ENCODE data around the gene PFKFB2. TPM values are rescaled to one million over a fixed set of nuclear protein-coding genes. Genes with fewer than 3 reads are reported as not detected.

PFKFB2 gene
- total and polyA plus RNA-seq, 4 donors = 1.5 to 5.9 (median 3.0) TPM

GRCh38 chr1:207026104-207026534 is 27.0 kb upstream of the PFKFB2 start:
- H3K27ac ChIP-seq (ENCODE audit: low read depth in 1 of 2, low read length in 2 of 2) = no peak overlapping the region
- H3K9me3 ChIP-seq (ENCODE audit: control insufficient read depth in 4 of 4, low read length in 3 of 4) = no peaks in the 10 kb centered on the region
- H3K27me3 ChIP-seq (ENCODE audit: control insufficient read depth in 4 of 4, insufficient read depth in 4 of 4, low read length in 3 of 4) = no peaks in the 10 kb centered on the region
- DNase-seq (ENCODE audit: low spot score) = no peak
- no peak overlapping the region for H3K4me3 ChIP-seq (ENCODE audit: low read depth in 1 of 3, low read length in 3 of 3)
- no peak overlapping the region for H3K9ac ChIP-seq (ENCODE audit: low read depth in 1 of 2, low read length in 2 of 2)
- TF ChIP-seq RXRA (IDR thresholded peaks at IDR 0.05) (no peak), TAF1 (conservative IDR thresholded peaks at IDR 0.05) (no peak), HNF4A (conservative IDR thresholded peaks at IDR 0.05) (no peak), JUND (IDR thresholded peaks at IDR 0.05) (no peak), FOXA2 (IDR thresholded peaks at IDR 0.05) (no peak), RAD21 (IDR thresholded peaks at IDR 0.05) (no peak), FOXA1 (IDR thresholded peaks at IDR 0.05) (no peak), NR2F2 (IDR thresholded peaks at IDR 0.05) (no peak), HNF4G (IDR thresholded peaks at IDR 0.05) (no peak)
- TF ChIP-seq, protein P1, sequence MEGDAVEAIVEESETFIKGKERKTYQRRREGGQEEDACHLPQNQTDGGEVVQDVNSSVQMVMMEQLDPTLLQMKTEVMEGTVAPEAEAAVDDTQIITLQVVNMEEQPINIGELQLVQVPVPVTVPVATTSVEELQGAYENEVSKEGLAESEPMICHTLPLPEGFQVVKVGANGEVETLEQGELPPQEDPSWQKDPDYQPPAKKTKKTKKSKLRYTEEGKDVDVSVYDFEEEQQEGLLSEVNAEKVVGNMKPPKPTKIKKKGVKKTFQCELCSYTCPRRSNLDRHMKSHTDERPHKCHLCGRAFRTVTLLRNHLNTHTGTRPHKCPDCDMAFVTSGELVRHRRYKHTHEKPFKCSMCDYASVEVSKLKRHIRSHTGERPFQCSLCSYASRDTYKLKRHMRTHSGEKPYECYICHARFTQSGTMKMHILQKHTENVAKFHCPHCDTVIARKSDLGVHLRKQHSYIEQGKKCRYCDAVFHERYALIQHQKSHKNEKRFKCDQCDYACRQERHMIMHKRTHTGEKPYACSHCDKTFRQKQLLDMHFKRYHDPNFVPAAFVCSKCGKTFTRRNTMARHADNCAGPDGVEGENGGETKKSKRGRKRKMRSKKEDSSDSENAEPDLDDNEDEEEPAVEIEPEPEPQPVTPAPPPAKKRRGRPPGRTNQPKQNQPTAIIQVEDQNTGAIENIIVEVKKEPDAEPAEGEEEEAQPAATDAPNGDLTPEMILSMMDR (IDR thresholded peaks at IDR 0.05; ENCODE audit: low read depth, low read length, missing input control) = no peak
- 74% methylated on average over 4 of the region's 4 CpGs for WGBS
- H3K36me3 ChIP-seq (ENCODE audit: control insufficient read depth in 4 of 4, insufficient read depth in 3 of 4, low read depth in 1 of 4, low read length in 3 of 4) = no peaks in the 10 kb centered on the region
- peaks cover 7 to 22% (median 16%) of the 10 kb centered on the region in 4 donors for H3K4me1 ChIP-seq (ENCODE audit: control insufficient read depth in 4 of 4, insufficient read depth in 4 of 4, low read length in 3 of 4)

DNA sequence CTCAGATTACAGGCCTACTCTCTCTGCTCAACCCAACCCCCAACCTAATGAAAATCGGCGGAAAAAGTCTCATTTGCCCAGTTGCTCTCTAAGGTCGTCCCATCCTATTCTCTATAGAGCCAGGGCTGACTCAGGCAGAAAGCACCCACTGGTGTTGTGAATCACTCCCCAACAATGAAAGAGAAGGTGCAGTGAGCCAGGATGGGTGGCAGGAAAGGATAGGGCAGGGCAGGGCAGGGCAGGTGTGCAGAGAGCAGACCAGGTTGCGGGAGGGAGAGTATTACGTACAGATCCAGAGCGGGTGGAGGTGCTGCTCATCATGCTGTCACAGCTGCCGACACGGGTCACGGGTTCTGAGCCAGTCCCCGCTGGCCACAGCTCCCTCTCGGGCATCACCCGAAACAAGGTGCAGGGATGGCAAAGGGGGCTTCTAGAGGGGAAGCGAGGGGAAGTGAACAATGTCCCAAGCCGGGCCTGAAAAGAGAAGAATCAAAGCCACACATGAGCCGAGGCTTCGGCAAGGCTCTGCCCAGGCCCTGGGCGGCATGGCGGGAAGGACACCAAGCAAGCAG is 25.8 kb upstream of the PFKFB2 start:
- WGBS = 88% methylated on average over 18 of the region's 18 CpGs
- Histone ChIP-seq H3K9me3 (ENCODE audit: control insufficient read depth in 4 of 4, low read length in 3 of 4) (no peaks in the 10 kb centered on the region), H3K4me1 (ENCODE audit: control insufficient read depth in 4 of 4, insufficient read depth in 4 of 4, low read length in 3 of 4) (peaks cover 9 to 27% (median 25%) of the 10 kb centered on the region in 4 donors), H3K36me3 (ENCODE audit: control insufficient read depth in 4 of 4, insufficient read depth in 3 of 4, low read depth in 1 of 4, low read length in 3 of 4) (no peaks in the 10 kb centered on the region), H3K27me3 (ENCODE audit: control insufficient read depth in 4 of 4, insufficient read depth in 4 of 4, low read length in 3 of 4) (no peaks in the 10 kb centered on the region), H3K9ac (ENCODE audit: low read depth in 1 of 2, low read length in 2 of 2) (no peak overlapping the region), H3K27ac (ENCODE audit: low read depth in 1 of 2, low read length in 2 of 2) (no peak overlapping the region), H3K4me3 (ENCODE audit: low read depth in 1 of 3, low read length in 3 of 3) (no peak overlapping the region)
- DNase-seq (ENCODE audit: low spot score) = no peak
- TF ChIP-seq EGR1 (IDR thresholded peaks at IDR 0.05; ENCODE audit: low read depth in 2 of 2) (no peak), FOXA1 (IDR thresholded peaks at IDR 0.05) (no peak), NR2F2 (IDR thresholded peaks at IDR 0.05) (no peak), HNF4A (conservative IDR thresholded peaks at IDR 0.05) (no peak), MAX (IDR thresholded peaks at IDR 0.05) (no peak), SP1 (IDR thresholded peaks at IDR 0.05) (no peak), ATF3 (IDR thresholded peaks at IDR 0.05) (no peak), ZBTB33 (IDR thresholded peaks at IDR 0.05) (no peak), YY1 (IDR thresholded peaks at IDR 0.05) (no peak), HNF4G (IDR thresholded peaks at IDR 0.05) (no peak), TAF1 (conservative IDR thresholded peaks at IDR 0.05) (no peak), RXRA (IDR thresholded peaks at IDR 0.05) (no peak)
- TF ChIP-seq, protein P1 (IDR thresholded peaks at IDR 0.05; ENCODE audit: low read depth, low read length, missing input control) = no peak
